ENCODE results near the gene EPRS1.

DNA sequence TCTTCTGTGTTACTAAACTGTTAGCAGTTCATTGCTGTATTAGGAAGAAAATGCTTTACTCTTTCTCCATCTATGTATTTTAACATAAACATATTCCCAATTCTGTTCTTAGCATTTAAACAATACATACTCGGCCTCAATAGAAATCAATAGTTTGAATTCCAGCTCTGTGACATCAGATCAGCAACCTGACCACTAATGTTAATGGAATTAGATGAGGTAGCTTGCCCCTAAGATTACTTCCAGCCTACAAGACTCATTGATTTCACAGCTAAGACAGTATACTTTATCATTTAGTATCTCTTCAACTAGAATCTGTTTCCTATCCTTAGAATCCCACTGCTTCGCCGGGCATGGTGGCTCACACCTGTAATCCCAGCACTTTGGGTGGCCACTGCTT lies 38.9 kb downstream of the EPRS1 start:
- TF ChIP-seq, protein P1, sequence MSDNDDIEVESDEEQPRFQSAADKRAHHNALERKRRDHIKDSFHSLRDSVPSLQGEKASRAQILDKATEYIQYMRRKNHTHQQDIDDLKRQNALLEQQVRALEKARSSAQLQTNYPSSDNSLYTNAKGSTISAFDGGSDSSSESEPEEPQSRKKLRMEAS (IDR thresholded peaks at IDR 0.05; ENCODE audit: low read depth, low read length), result no peak
- TF ChIP-seq, protein P2, sequence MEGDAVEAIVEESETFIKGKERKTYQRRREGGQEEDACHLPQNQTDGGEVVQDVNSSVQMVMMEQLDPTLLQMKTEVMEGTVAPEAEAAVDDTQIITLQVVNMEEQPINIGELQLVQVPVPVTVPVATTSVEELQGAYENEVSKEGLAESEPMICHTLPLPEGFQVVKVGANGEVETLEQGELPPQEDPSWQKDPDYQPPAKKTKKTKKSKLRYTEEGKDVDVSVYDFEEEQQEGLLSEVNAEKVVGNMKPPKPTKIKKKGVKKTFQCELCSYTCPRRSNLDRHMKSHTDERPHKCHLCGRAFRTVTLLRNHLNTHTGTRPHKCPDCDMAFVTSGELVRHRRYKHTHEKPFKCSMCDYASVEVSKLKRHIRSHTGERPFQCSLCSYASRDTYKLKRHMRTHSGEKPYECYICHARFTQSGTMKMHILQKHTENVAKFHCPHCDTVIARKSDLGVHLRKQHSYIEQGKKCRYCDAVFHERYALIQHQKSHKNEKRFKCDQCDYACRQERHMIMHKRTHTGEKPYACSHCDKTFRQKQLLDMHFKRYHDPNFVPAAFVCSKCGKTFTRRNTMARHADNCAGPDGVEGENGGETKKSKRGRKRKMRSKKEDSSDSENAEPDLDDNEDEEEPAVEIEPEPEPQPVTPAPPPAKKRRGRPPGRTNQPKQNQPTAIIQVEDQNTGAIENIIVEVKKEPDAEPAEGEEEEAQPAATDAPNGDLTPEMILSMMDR (IDR thresholded peaks at IDR 0.05; ENCODE audit: low read depth, low read length), result no peak
- TF ChIP-seq POLR2A (IDR thresholded peaks at IDR 0.05; ENCODE audit: extremely low read depth, insufficient read length), result no peak

Data from NB4 (cell line).